HG02840 (cell line): Measurements from ENCODE around the gene SPRED2.

Experiments used
- ATAC-seq: cut with Tn5 transposase; IDR thresholded peaks from one replicate; pipeline ENCODE4 v1.9.1; 2021; ENCODE audit warnings: mild to moderate bottlenecking, moderate library complexity, moderate number of reproducible peaks; ENCODE audit not compliant: unreplicated experiment, low FRiP score

Gene SPRED2

GRCh38 chr2:65390134-65390533, 42.3 kb downstream of the SPRED2 start:
- ATAC-seq: peak; percentile 71

- no peak for ATAC-seq
Measured at GRCh38 chr2:65389476-65389875, 42.9 kb downstream of the SPRED2 start.

- no peak for ATAC-seq
Measured at GRCh38 chr2:65388596-65389390, 43.6 kb downstream of the SPRED2 start.

- peak; percentile 69 for ATAC-seq
Measured at GRCh38 chr2:65388051-65388531, 44.3 kb downstream of the SPRED2 start.

- ATAC-seq: no peak
Measured at GRCh38 chr2:65386989-65387388, 45.4 kb downstream of the SPRED2 start.

GRCh38 chr2:65386344-65386743, 46.1 kb downstream of the SPRED2 start:
- ATAC-seq: no peak

GRCh38 chr2:65383541-65384488, 48.6 kb downstream of the SPRED2 start:
- ATAC-seq: no peak

- peak; percentile 45 for ATAC-seq
Measured at GRCh38 chr2:65382776-65383357, 49.5 kb downstream of the SPRED2 start.

GRCh38 chr2:65382323-65382722, 50.1 kb downstream of the SPRED2 start:
- no peak for ATAC-seq

GRCh38 chr2:65381607-65382051, 50.8 kb downstream of the SPRED2 start:
- no peak for ATAC-seq

GRCh38 chr2:65380255-65380654, 52.1 kb downstream of the SPRED2 start:
- no peak for ATAC-seq

- no peak for ATAC-seq
Measured at GRCh38 chr2:65379721-65380171, 52.7 kb downstream of the SPRED2 start.

GRCh38 chr2:65379223-65379622, 53.2 kb downstream of the SPRED2 start:
- ATAC-seq: no peak

GRCh38 chr2:65378290-65378689, 54.1 kb downstream of the SPRED2 start:
- no peak for ATAC-seq

- ATAC-seq: no peak
Measured at GRCh38 chr2:65377556-65378192, 54.7 kb downstream of the SPRED2 start.

- ATAC-seq: no peak
Measured at GRCh38 chr2:65375723-65376122, 56.7 kb downstream of the SPRED2 start.

GRCh38 chr2:65374999-65375398, 57.4 kb downstream of the SPRED2 start:
- ATAC-seq: no peak

GRCh38 chr2:65374575-65374974, 57.8 kb downstream of the SPRED2 start:
- no peak for ATAC-seq

GRCh38 chr2:65373365-65373918, 59.0 kb downstream of the SPRED2 start:
- no peak for ATAC-seq

- no peak for ATAC-seq
Measured at GRCh38 chr2:65372619-65373018, 59.8 kb downstream of the SPRED2 start.
